Lower leg skin (tissue), 3 donors: ENCODE measurements around the gene NFIA.

Experiments used
- CTCF ChIP-seq, 3 donors: fragments of 450-650 bp; IDR thresholded peaks; one replicate each; pipeline ENCODE4 v1.5.1; 2016; ENCODE audit warnings: antibody characterized with exemption in 3 of 3, mild to moderate bottlenecking in 3 of 3, moderate library complexity in 2 of 3
- POLR2A ChIP-seq, 2 donors: fragments of 450-650 bp; IDR thresholded peaks; one replicate each; pipeline ENCODE4 v1.6.1; 2016 to 2017; ENCODE audit warnings: antibody characterized with exemption in 2 of 2, mild to moderate bottlenecking in 1 of 2, moderate library complexity in 1 of 2

- no peak for TF ChIP-seq CTCF (IDR thresholded peaks at IDR 0.05)
- no peak for TF ChIP-seq POLR2A (IDR thresholded peaks at IDR 0.05)
Observed at GRCh38 chr1:61404597-61405376, 322.4 kb downstream of the NFIA start.
